C4-2B (cell line): ENCODE data around the gene DNAJB13.
"Not testable (repeated sequence)": the region's sequence is repeated elsewhere in the genome, so short reads cannot be mapped to it uniquely, and the experiment has no call there.

ENCODE experiments used
- CTCF ChIP-seq: fragments of 450-650 bp; conservative IDR thresholded peaks from 2 replicates; pipeline ENCODE4 v1.5.1; 2017; ENCODE audit warnings: mild to moderate bottlenecking
- ZFX ChIP-seq: fragments of 450-650 bp; IDR thresholded peaks from 2 replicates; pipeline ENCODE4 v1.6.1; 2017

- not testable (repeated sequence) for TF ChIP-seq CTCF, ZFX
Observed at GRCh38 chr11:73936047-73936446, 14.8 kb upstream of the DNAJB13 start.
